HEK293 (cell line): ENCODE results near the gene TMOD1.

Source experiments
- CTCF ChIA-PET: fragments of 350-600 bp; formaldehyde crosslinking; extraction: SDS; loops from one replicate; lab custom pipeline; 2021; ENCODE audit warnings: antibody characterized with exemption; lab: Yijun Ruan, JAX
- POLR2A ChIA-PET: fragments of 300-600 bp; formaldehyde crosslinking; extraction: SDS; loops from one replicate; lab custom pipeline; 2020; ENCODE audit warnings: antibody characterized with exemption, inconsistent platforms; lab: Yijun Ruan, JAX
- H3K27ac ChIP-seq: fragments of 200-500 bp; sonication (Bioruptor generic); 2 replicates; pipeline ENCODE4 v1.5.1; 2014; ENCODE audit warnings: low read depth, low read length, control low read depth, inconsistent platforms; ENCODE audit errors: extremely low read depth
- H3K36me3 ChIP-seq, 2 experiments: fragments of 200-500 bp in 1 of 2; sonication (Bioruptor generic) in 1 of 2; 1 replicate in 1 of 2; 2 replicates in 1 of 2; pipeline ENCODE4 v1.5.1; 2014 to 2017; ENCODE audit warnings: inconsistent platforms in 2 of 2, low read length in 2 of 2; ENCODE audit not compliant: control insufficient read depth in 2 of 2, insufficient read depth in 1 of 2
- H3K4me1 ChIP-seq: fragments of 200-500 bp; sonication (Bioruptor generic); 2 replicates; pipeline ENCODE4 v1.5.1; 2014; ENCODE audit warnings: mild to moderate bottlenecking, low read length, inconsistent platforms; ENCODE audit not compliant: control insufficient read depth, insufficient read depth
- H3K4me3 ChIP-seq: 2 replicates; pipeline ENCODE4 v1.5.1; 2011; ENCODE audit warnings: low read depth, mild to moderate bottlenecking, control low read depth, low read length, moderate library complexity
- H3K9me3 ChIP-seq: fragments of 200-500 bp; sonication (Bioruptor generic); 2 replicates; pipeline ENCODE4 v1.5.1; 2014; ENCODE audit warnings: low read depth, low read length, inconsistent platforms; ENCODE audit not compliant: control insufficient read depth, insufficient read depth
- ZNF292 ChIP-seq: fragments of 450-650 bp; formaldehyde crosslinking; IDR thresholded peaks from 2 replicates; pipeline ENCODE4 v1.5.1; 2016; ENCODE audit warnings: low read depth, missing biosample characterization, missing genetic modification characterization, borderline replicate concordance
- ZNF416 ChIP-seq: fragments of 450-650 bp; formaldehyde crosslinking; IDR thresholded peaks from 2 replicates; pipeline ENCODE4 v1.5.1; 2016; ENCODE audit warnings: missing biosample characterization, missing genetic modification characterization
- ZNF423 ChIP-seq: fragments of 450-650 bp; formaldehyde crosslinking; IDR thresholded peaks from 2 replicates; pipeline ENCODE4 v1.5.1; 2016; ENCODE audit warnings: missing biosample characterization, missing genetic modification characterization
- ZNF514 ChIP-seq: fragments of 450-650 bp; formaldehyde crosslinking; IDR thresholded peaks from 2 replicates; pipeline ENCODE4 v1.5.1; 2016; ENCODE audit warnings: missing biosample characterization, missing genetic modification characterization
- ZNF529 ChIP-seq: fragments of 450-650 bp; formaldehyde crosslinking; IDR thresholded peaks from 2 replicates; pipeline ENCODE4 v1.5.1; 2017; ENCODE audit warnings: missing genetic modification characterization, missing biosample characterization; ENCODE audit not compliant: insufficient replicate concordance
- ZNF544 ChIP-seq: fragments of 450-650 bp; formaldehyde crosslinking; IDR thresholded peaks from 2 replicates; pipeline ENCODE4 v1.5.0; 2017; ENCODE audit warnings: missing biosample characterization, missing genetic modification characterization
- ZNF626 ChIP-seq: fragments of 450-650 bp; sonication (Bioruptor Pico); formaldehyde crosslinking; IDR thresholded peaks from 2 replicates; pipeline ENCODE4 v1.5.1; 2018; ENCODE audit warnings: missing biosample characterization, missing genetic modification characterization, inconsistent platforms
- ZNF654 ChIP-seq: fragments of 450-650 bp; formaldehyde crosslinking; IDR thresholded peaks from 2 replicates; pipeline ENCODE4 v1.5.1; 2016; ENCODE audit warnings: low read depth, missing biosample characterization, missing genetic modification characterization
- ZNF670 ChIP-seq: fragments of 450-650 bp; formaldehyde crosslinking; IDR thresholded peaks from 2 replicates; pipeline ENCODE4 v1.5.1; 2016; ENCODE audit warnings: missing biosample characterization, missing genetic modification characterization, low read depth
- ZNF837 ChIP-seq: fragments of 450-650 bp; formaldehyde crosslinking; IDR thresholded peaks from 2 replicates; pipeline ENCODE4 v1.5.1; 2016; ENCODE audit warnings: missing biosample characterization, missing genetic modification characterization
- ZSCAN16 ChIP-seq: fragments of 450-650 bp; formaldehyde crosslinking; IDR thresholded peaks from 2 replicates; pipeline ENCODE4 v1.5.1; 2016; ENCODE audit warnings: missing biosample characterization, missing genetic modification characterization
- ZSCAN30 ChIP-seq: fragments of 450-650 bp; IDR thresholded peaks from 2 replicates; pipeline ENCODE4 v1.5.1; 2018; ENCODE audit warnings: missing biosample characterization, mild to moderate bottlenecking, missing genetic modification characterization, moderate library complexity
- ZXDB ChIP-seq: fragments of 450-650 bp; formaldehyde crosslinking; IDR thresholded peaks from 2 replicates; pipeline ENCODE4 v1.5.1; 2016; ENCODE audit warnings: missing biosample characterization, missing genetic modification characterization
- TF ChIP-seq, protein P1 (sequence below): fragments of 450-650 bp; formaldehyde crosslinking; IDR thresholded peaks from 2 replicates; pipeline ENCODE4 v1.5.1; 2016; ENCODE audit warnings: missing biosample characterization, missing genetic modification characterization
- TF ChIP-seq, protein P2 (sequence below): fragments of 450-650 bp; formaldehyde crosslinking; IDR thresholded peaks from 2 replicates; pipeline ENCODE4 v1.5.1; 2016; ENCODE audit warnings: missing biosample characterization, missing genetic modification characterization
- TF ChIP-seq, protein P3 (sequence below): fragments of 450-650 bp; formaldehyde crosslinking; IDR thresholded peaks from 2 replicates; pipeline ENCODE4 v1.5.1; 2016; ENCODE audit warnings: missing biosample characterization, missing genetic modification characterization
- TF ChIP-seq, protein P4 (sequence below): fragments of 450-650 bp; formaldehyde crosslinking; IDR thresholded peaks from 2 replicates; pipeline ENCODE4 v1.5.1; 2016; ENCODE audit warnings: missing biosample characterization, missing genetic modification characterization

Gene TMOD1

DNA sequence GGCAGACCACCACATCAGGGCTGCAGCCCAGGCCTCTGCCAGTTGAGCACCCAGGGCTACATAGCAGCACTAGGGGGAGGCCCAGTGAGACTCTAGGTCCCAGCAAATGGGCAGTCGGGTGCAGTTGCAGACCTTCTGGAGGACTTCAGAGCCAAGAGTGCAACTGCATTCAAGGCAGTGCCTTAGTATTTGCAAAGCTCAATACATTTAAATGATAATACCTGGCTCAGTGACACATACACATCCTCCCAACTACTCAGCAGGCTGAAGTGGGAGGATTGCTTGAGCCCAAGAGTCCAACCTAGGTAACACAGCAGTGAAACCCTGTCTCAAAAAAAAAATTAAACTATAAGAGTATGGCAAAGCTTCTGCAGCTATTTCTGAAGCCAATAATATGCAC is 38.6 kb upstream of the TMOD1 start (continued):
- no peak for TF ChIP-seq ZNF654 (tag by site-specific recombination)
- TF ChIP-seq ZNF529 (tag by site-specific recombination), result no peak
- TF ChIP-seq, protein P1, sequence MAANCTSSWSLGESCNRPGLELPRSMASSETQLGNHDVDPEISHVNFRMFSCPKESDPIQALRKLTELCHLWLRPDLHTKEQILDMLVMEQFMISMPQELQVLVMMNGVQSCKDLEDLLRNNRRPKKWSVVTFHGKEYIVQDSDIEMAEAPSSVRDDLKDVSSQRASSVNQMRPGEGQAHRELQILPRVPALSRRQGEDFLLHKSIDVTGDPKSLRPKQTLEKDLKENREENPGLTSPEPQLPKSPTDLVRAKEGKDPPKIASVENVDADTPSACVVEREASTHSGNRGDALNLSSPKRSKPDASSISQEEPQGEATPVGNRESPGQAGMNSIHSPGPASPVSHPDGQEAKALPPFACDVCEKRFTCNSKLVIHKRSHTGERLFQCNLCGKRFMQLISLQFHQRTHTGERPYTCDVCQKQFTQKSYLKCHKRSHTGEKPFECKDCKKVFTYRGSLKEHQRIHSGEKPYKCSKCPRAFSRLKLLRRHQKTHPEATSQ (tag by site-specific recombination), result no peak
- TF ChIP-seq, protein P2, sequence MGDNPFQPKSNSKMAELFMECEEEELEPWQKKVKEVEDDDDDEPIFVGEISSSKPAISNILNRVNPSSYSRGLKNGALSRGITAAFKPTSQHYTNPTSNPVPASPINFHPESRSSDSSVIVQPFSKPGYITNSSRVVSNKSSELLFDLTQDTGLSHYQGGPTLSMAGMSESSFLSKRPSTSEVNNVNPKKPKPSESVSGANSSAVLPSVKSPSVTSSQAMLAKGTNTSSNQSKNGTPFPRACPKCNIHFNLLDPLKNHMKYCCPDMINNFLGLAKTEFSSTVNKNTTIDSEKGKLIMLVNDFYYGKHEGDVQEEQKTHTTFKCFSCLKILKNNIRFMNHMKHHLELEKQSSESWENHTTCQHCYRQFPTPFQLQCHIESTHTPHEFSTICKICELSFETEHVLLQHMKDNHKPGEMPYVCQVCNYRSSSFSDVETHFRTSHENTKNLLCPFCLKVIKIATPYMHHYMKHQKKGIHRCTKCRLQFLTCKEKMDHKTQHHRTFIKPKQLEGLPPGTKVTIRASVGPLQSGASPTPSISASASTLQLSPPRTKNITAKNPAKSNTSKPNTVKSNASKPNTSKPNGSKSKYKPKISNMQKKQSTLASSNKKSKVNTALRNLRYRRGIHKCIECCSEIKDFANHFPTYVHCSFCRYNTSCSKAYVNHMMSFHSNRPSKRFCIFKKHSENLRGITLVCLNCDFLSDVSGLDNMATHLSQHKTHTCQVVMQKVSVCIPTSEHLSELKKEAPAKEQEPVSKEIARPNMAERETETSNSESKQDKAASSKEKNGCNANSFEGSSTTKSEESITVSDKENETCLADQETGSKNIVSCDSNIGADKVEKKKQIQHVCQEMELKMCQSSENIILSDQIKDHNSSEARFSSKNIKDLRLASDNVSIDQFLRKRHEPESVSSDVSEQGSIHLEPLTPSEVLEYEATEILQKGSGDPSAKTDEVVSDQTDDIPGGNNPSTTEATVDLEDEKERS (tag by site-specific recombination), result no peak
- no peak for TF ChIP-seq ZSCAN16 (tag by site-specific recombination)
- no peak for TF ChIP-seq ZNF837 (tag by site-specific recombination)
- TF ChIP-seq ZNF423 (tag by site-specific recombination), result no peak

DNA sequence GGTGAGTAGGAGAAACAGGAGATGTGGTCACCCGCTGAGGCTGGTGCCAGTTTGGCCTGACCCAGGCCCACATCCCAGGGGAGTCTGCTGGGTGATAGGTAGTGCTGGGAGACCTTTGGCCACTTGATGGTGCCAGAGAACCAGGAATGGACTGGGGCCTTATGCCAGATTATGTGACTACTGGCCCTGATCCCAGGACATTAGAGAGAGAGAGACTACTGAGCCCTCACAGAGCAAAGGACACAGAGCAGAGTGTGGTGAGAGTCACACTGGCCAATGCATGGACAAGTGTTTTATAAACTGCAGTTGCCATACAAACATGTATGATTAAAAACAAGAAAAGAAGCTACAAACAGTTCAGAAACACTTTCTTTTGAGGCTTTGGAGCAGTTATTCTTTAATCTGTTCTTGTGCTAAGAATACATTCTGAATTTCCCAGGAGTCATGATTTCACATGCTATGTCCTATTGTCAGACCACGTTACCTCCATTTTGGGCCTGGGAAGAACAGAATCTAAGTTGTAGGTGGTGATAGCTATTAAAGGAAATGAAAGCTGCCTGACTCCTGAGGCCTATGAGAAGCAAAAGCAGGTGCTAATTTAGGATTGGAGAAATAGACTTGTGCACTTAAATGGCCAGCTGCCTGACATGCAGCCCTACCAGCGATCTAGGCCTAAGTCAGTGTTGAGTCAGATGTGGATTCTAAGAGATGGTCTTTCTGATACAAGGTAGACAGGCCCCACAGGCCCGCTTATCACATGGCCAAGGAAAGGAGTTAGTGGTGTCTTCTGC is 32.6 kb upstream of the TMOD1 start:
- Histone ChIP-seq H3K4me1 (no peaks in the 10 kb centered on the region), H3K9me3 (no peaks in the 10 kb centered on the region), H3K36me3 (peaks cover 0 to 11% of the 10 kb centered on the region in 2 experiments; a peak in 1 of 3 replicates), H3K4me3 (no peak overlapping the region), H3K27ac (no peak overlapping the region)
- CTCF ChIA-PET, result interaction anchor here (0.6 to 10.1 kb wide), 51 partner anchors 8 to 1010 kb away, joined by 3 to 255 read pairs (median 5); partner anchors contain the start of genes NCBP1, TDRD7, TMOD1 and TSTD2
- POLR2A ChIA-PET, result interaction anchor here (0.9 to 1.2 kb wide), 2 partner anchors 130 to 164 kb away, joined by 5 read pairs; partner anchors contain the start of genes NCBP1 and TSTD2
- TF ChIP-seq ZNF654 (tag by site-specific recombination) (peak; percentile 90), ZXDB (no peak)
- TF ChIP-seq, protein P3, sequence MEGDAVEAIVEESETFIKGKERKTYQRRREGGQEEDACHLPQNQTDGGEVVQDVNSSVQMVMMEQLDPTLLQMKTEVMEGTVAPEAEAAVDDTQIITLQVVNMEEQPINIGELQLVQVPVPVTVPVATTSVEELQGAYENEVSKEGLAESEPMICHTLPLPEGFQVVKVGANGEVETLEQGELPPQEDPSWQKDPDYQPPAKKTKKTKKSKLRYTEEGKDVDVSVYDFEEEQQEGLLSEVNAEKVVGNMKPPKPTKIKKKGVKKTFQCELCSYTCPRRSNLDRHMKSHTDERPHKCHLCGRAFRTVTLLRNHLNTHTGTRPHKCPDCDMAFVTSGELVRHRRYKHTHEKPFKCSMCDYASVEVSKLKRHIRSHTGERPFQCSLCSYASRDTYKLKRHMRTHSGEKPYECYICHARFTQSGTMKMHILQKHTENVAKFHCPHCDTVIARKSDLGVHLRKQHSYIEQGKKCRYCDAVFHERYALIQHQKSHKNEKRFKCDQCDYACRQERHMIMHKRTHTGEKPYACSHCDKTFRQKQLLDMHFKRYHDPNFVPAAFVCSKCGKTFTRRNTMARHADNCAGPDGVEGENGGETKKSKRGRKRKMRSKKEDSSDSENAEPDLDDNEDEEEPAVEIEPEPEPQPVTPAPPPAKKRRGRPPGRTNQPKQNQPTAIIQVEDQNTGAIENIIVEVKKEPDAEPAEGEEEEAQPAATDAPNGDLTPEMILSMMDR (tag by site-specific recombination), result peak; percentile 70
- TF ChIP-seq, all 188 proteins: peak for 2

DNA sequence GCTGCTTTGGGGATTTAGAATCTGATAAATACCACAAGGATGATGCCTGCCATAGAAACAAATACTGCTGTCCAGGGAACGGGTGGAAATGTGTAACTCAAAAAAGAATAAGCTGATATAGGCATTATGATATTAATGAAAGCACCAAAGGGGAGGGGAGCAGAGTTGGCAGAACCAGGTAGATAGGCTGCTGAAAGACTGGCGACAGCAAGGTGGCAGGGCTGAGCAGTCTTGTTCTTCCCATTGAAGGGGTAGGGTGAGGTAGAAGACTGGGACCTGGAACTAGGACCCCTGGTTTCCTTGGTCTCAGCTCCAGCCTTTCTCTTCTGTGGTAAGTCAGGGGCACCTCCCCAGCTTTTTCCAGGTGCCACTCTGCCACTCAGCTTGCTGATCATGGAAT is 31.4 kb upstream of the TMOD1 start:
- H3K36me3 ChIP-seq, result peaks cover 0 to 8% of the 10 kb centered on the region in 2 experiments; a peak in 1 of 3 replicates
- H3K4me3 ChIP-seq, result no peak overlapping the region
- H3K4me1 ChIP-seq, result no peaks in the 10 kb centered on the region
- H3K27ac ChIP-seq, result no peak overlapping the region
- TF ChIP-seq ZNF514 (tag by site-specific recombination) (no peak), ZNF416 (no peak), ZNF626 (no peak), ZSCAN30 (no peak), ZNF670 (tag by site-specific recombination) (no peak), ZNF544 (tag by site-specific recombination) (no peak), ZNF292 (tag by site-specific recombination) (no peak)
- TF ChIP-seq, protein P4, sequence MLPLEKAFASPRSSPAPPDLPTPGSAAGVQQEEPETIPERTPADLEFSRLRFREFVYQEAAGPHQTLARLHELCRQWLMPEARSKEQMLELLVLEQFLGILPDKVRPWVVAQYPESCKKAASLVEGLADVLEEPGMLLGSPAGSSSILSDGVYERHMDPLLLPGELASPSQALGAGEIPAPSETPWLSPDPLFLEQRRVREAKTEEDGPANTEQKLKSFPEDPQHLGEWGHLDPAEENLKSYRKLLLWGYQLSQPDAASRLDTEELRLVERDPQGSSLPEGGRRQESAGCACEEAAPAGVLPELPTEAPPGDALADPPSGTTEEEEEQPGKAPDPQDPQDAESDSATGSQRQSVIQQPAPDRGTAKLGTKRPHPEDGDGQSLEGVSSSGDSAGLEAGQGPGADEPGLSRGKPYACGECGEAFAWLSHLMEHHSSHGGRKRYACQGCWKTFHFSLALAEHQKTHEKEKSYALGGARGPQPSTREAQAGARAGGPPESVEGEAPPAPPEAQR (tag by site-specific recombination), result no peak
- TF ChIP-seq, all 188 proteins: peak for 0
- POLR2A ChIA-PET, result interaction anchor here (1.2 kb wide), 1 partner anchor 128 kb away, joined by 5 read pairs; no protein-coding TSS in a partner anchor
- CTCF ChIA-PET, result interaction anchor here (0.7 to 10.1 kb wide), 30 partner anchors 8 to 614 kb away, joined by 3 to 255 read pairs (median 10); partner anchors contain the start of genes NCBP1, TDRD7, TMOD1 and TSTD2
- no peaks in the 10 kb centered on the region for H3K9me3 ChIP-seq
